IMR-90 (cell line): ENCODE results near the gene ADAMTS12.

ENCODE experiments used
- CTCF ChIP-seq: conservative IDR thresholded peaks from 2 replicates; pipeline ENCODE4 v1.5.1; 2012; ENCODE audit warnings: mild to moderate bottlenecking, low read depth, low read length, improper control_type of control experiment
- ELK1 ChIP-seq: fragments of 150-350 bp; IDR thresholded peaks from 2 replicates; pipeline ENCODE4 v1.6.1; 2016; ENCODE audit warnings: low read depth, mild to moderate bottlenecking, low read length, moderate library complexity, borderline replicate concordance
- MAFK ChIP-seq: IDR thresholded peaks from 2 replicates; pipeline ENCODE4 v1.6.1; 2012; ENCODE audit warnings: low read depth, low read length, improper control_type of control experiment
- MAZ ChIP-seq: IDR thresholded peaks from 2 replicates; pipeline ENCODE4 v1.6.1; 2012; ENCODE audit warnings: low read depth, mild to moderate bottlenecking, low read length, improper control_type of control experiment, moderate library complexity, borderline replicate concordance
- MXI1 ChIP-seq: IDR thresholded peaks from 2 replicates; pipeline ENCODE4 v1.6.1; 2012; ENCODE audit warnings: low read depth, mild to moderate bottlenecking, low read length, moderate library complexity, borderline replicate concordance
- NFE2L2 ChIP-seq: fragments of 150-350 bp; IDR thresholded peaks from 2 replicates; pipeline ENCODE4 v1.6.1; 2016; ENCODE audit warnings: low read depth, mild to moderate bottlenecking, low read length
- POLR2A ChIP-seq: IDR thresholded peaks from 2 replicates; pipeline ENCODE4 v1.6.1; 2012; ENCODE audit warnings: mild to moderate bottlenecking, low read depth, low read length
- RAD21 ChIP-seq: IDR thresholded peaks from 2 replicates; pipeline ENCODE4 v1.6.1; 2012; ENCODE audit warnings: low read length, improper control_type of control experiment
- RCOR1 ChIP-seq: IDR thresholded peaks from 2 replicates; pipeline ENCODE4 v1.6.1; 2012; ENCODE audit warnings: mild to moderate bottlenecking, low read length, improper control_type of control experiment; ENCODE audit not compliant: insufficient replicate concordance
- RFX5 ChIP-seq: IDR thresholded peaks from 2 replicates; pipeline ENCODE4 v1.8.0; 2012; ENCODE audit warnings: low read depth, mild to moderate bottlenecking, low read length, moderate library complexity
- SMC3 ChIP-seq: fragments of 150-350 bp; IDR thresholded peaks from 2 replicates; pipeline ENCODE4 v1.6.1; 2016; ENCODE audit warnings: low read depth, mild to moderate bottlenecking, antibody characterized with exemption, low read length, moderate library complexity
- USF2 ChIP-seq: fragments of 150-350 bp; IDR thresholded peaks from 2 replicates; pipeline ENCODE4 v1.6.1; 2017; ENCODE audit warnings: mild to moderate bottlenecking, antibody characterized with exemption, low read length, low read depth

GRCh38 chr5:33523208-33523771 is 368.5 kb downstream of the ADAMTS12 start:
- TF ChIP-seq RAD21 = no peak
- no peak for TF ChIP-seq RCOR1
- no peak for TF ChIP-seq CTCF
- no peak for TF ChIP-seq NFE2L2
- no peak for TF ChIP-seq USF2
- no peak for TF ChIP-seq POLR2A
- TF ChIP-seq ELK1 = no peak
- TF ChIP-seq RFX5 = no peak
- TF ChIP-seq MXI1 = no peak
- TF ChIP-seq MAZ = no peak
- no peak for TF ChIP-seq SMC3
- no peak for TF ChIP-seq MAFK
